HEK293 (cell line): ENCODE data around the gene EIF4A3.

Source experiments
- AEBP2 ChIP-seq: fragments of 450-650 bp; formaldehyde crosslinking; IDR thresholded peaks from 2 replicates; pipeline ENCODE4 v1.5.1; 2016; ENCODE audit warnings: missing biosample characterization, missing genetic modification characterization, borderline replicate concordance
- CTCF ChIP-seq: fragments of 450-650 bp; formaldehyde crosslinking; IDR thresholded peaks from 2 replicates; pipeline ENCODE4 v1.5.1; 2016; ENCODE audit warnings: missing biosample characterization, missing genetic modification characterization
- WT1 ChIP-seq: fragments of 450-650 bp; formaldehyde crosslinking; IDR thresholded peaks from 2 replicates; pipeline ENCODE4 v1.5.1; 2016; ENCODE audit warnings: missing biosample characterization, missing genetic modification characterization
- ZNF140 ChIP-seq: fragments of 450-650 bp; formaldehyde crosslinking; IDR thresholded peaks from 2 replicates; pipeline ENCODE4 v1.5.1; 2016; ENCODE audit warnings: missing biosample characterization, missing genetic modification characterization
- ZNF274 ChIP-seq, 2 experiments: fragments of 200-500 bp in 1 of 2; fragments of 450-650 bp in 1 of 2; sonication (Bioruptor generic) in 1 of 2; formaldehyde crosslinking in 1 of 2; IDR thresholded peaks; 2 replicates each; pipeline versions ENCODE4 v1.5.1 to v1.6.1; 2014 to 2016; ENCODE audit warnings: borderline replicate concordance in 1 of 2, inconsistent platforms in 1 of 2, low read length in 1 of 2, missing biosample characterization in 1 of 2, missing genetic modification characterization in 1 of 2
- ZNF280D ChIP-seq: fragments of 450-650 bp; formaldehyde crosslinking; IDR thresholded peaks from 2 replicates; pipeline ENCODE4 v1.5.1; 2016; ENCODE audit warnings: missing biosample characterization, missing genetic modification characterization
- ZNF302 ChIP-seq: fragments of 450-650 bp; formaldehyde crosslinking; IDR thresholded peaks from 2 replicates; pipeline ENCODE4 v1.5.1; 2016; ENCODE audit warnings: missing biosample characterization, missing genetic modification characterization, low read depth
- ZNF423 ChIP-seq: fragments of 450-650 bp; formaldehyde crosslinking; IDR thresholded peaks from 2 replicates; pipeline ENCODE4 v1.5.1; 2016; ENCODE audit warnings: missing biosample characterization, missing genetic modification characterization
- ZNF600 ChIP-seq: fragments of 450-650 bp; formaldehyde crosslinking; IDR thresholded peaks from 2 replicates; pipeline ENCODE4 v1.5.1; 2016; ENCODE audit warnings: missing biosample characterization, missing genetic modification characterization
- ZNF785 ChIP-seq: fragments of 450-650 bp; formaldehyde crosslinking; IDR thresholded peaks from 2 replicates; pipeline ENCODE4 v1.5.1; 2016; ENCODE audit warnings: missing biosample characterization, missing genetic modification characterization
- ZSCAN4 ChIP-seq: fragments of 450-650 bp; formaldehyde crosslinking; IDR thresholded peaks from 2 replicates; pipeline ENCODE4 v1.5.1; 2017; ENCODE audit warnings: missing biosample characterization, missing genetic modification characterization

- no peak for TF ChIP-seq CTCF (tag by site-specific recombination)
- TF ChIP-seq ZNF302 (tag by site-specific recombination), result no peak
- TF ChIP-seq WT1 (tag by site-specific recombination), result no peak
- no peak for TF ChIP-seq ZNF785
- no peak for TF ChIP-seq ZNF600
- TF ChIP-seq ZNF423 (tag by site-specific recombination), result no peak
- TF ChIP-seq ZNF140 (tag by site-specific recombination), result no peak
- no peak for TF ChIP-seq ZSCAN4 (tag by site-specific recombination)
- TF ChIP-seq ZNF274 (IDR thresholded peaks at IDR 0.05; ENCODE audit: low read length), result no peak
- no peak for TF ChIP-seq ZNF274 (tag by site-specific recombination; IDR thresholded peaks at IDR 0.05; ENCODE audit: borderline replicate concordance)
- no peak for TF ChIP-seq AEBP2
- no peak for TF ChIP-seq ZNF280D (tag by site-specific recombination)
Observed at GRCh38 chr17:80086081-80086480, 60.8 kb downstream of the EIF4A3 start.
